GM04503 (cell line): ENCODE data around the gene PRKAG2.

Source experiments
- DNase-seq: peaks from one replicate; pipeline ENCODE4 v3.0.0-alpha.2; 2012; ENCODE audit warnings: low read depth

Gene PRKAG2

DNA sequence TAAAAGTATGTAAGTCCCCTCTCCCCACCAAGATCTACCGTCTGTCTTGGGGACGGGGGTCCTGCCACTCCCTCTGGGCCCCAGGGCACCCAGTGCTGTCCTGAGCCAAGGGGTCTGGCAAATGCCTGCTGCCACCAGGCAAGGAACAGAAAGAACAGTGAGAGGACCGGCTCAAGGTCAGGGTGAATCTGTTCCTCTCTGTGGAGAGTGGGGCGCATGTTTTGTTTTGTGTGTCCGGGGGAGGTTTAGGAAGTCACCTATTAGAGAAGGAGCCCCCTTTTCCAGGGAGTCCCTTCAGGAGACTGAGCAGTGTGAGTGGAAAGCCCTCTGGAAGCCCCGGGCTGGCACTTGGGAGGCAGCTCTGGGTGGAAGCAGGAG lies 198.7 kb downstream of the PRKAG2 start:
- no peak for DNase-seq

DNA sequence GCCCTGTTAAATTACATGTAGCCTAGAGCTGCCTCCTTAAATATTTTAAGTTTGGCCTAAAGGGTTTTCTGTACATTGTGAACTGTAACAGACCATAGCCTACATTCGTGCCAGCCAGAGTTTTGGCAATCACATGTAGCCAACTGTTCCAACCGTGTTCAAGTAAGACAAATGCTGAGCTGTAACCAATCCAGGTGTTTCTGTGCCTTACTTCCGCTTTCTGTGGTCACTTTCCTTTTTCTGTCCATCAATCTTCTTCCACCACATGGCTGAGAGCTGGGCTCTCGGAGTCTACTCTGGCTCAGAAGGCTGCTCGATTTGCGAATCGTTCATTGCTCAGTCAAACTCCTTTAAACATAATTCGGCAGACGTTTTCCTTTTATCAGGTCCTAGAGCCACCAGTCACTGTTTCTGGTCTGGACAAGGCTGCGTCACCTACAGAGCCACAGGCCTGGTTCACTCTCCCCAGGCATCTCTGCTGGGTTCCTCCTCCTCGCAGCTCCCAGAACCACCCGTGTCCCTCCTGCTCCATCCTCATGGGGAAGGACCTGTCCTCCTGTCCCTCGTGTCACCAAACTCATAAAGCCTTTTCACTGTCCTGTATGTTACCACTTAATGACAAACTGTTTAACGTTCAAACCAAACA lies 199.2 kb downstream of the PRKAG2 start:
- DNase-seq: no peak

DNA sequence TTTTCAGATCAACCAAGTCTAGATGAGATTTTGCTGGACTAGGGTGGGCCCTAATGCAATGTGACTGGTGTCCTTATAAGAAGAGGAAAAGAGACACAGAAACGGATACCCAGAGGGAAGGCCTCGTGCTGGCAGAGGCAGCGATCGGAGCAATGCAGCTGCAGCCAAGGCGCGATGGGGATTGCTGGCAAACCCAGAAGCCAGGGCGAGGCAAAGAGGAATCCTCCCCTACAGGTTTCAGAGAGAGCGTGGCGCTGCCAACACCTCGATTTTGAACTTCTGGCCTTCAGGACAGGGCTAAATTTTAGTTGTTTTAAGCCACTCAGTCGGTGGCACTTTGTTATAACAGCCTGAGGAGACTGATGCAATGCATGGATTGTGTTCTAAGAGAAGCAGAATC lies 200.2 kb downstream of the PRKAG2 start:
- no peak for DNase-seq

DNA sequence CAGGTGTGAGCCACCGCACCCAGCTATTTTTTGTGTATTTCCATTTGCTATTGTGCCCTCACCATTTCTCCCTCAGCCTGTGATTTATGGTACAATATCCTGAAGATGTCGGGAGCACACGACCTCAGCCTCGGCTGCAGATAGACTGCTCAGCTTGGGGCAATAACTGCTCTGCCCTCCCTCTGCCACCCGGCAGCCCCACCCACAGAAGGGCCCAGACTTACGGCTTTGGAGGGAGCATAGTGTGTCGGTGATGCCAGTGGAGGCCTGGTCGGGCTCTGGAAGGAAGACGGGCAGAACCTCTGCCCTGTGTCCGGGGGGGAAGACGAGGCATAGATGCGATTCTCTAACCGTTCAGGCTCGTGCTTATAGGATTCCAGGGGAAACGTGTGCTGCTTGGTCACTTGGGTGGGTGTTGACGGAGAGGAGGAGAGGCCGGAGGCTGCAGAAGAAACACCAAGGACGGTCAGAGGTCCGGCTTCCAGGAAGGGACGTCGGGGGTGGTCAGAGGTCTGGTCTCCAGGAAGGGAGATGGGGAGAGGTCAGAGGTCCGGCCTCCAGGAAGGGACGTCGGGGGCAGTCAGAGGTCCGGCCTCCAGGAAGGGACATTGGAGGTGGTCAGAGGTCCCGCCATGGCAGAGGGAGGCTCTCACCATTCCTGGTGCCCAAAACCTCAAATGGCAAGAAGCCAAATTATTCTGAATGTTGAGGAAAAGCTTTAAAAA lies 201.6 kb downstream of the PRKAG2 start:
- DNase-seq: no peak

DNA sequence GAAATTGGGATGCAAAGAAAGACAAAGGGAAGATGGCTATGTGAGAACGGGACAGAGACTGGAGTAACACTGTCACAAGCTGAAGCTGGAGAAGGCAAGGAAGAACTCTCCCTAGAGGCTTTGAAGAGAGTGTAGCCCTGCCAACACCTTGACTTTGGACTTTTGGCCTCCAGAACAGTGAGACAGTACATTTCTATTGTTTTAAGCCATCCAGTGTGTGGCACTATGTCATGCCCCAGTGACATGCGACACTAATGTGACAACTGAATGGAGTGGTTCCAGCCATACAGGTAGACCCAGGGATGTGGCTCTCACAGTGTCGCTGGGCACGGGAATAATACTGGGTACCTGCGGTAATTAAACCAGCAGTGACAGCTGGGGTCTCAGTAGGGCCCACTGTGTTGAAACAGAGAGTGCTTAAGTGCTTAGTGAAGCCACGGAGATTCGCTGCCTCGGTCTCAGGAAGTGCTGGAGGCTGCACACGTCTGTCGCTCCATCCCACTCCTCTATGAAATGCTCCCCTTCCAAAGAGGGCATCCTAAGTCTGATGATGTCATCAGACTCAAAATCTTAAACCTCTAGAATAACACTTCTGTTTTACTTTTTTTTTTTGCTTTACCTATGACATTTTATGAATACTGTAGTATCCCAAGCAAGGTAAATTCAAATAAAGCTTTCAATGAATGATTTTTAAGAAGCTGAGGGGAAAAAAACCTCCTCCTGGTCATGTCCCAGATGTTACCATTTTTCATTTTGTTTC lies 202.6 kb downstream of the PRKAG2 start:
- no peak for DNase-seq

DNA sequence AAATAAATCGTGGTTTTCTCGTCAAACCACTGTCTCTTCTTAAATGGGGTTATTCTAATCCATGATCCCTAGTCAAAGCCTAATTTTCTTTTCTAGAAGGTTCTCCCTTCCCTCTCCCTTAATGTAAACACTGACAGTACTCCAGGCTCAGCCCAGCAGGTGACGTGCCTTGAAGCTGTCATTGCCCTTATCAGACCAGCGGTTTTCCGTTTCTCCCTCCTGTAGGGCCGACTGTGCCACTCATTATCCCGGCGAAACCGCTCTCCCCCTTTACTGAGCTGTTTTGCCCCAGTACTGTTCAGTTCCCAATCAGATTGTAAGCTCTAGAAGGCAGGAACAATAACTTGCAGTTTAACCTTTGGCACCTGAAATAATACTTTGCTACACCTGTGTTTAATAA lies 203.7 kb downstream of the PRKAG2 start:
- DNase-seq: no peak

DNA sequence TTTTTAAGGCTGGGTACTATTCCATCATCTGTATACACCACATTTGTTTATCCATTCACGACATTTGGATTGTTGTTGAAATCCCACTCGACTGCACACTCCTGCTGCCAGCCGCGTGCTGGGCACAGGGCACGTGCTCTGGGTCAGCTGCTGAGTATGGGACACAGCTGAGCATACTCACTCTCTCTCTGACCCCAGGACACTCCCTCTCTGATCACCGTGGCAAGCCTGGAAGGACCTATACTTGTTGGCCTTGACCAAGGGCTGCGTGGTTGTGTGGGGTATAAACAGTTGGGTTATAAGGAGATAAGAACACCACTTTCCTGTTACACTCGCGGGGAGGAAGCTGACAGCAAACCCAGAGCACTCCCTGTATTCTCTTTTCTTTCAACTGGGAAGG lies 204.2 kb downstream of the PRKAG2 start:
- no peak for DNase-seq

DNA sequence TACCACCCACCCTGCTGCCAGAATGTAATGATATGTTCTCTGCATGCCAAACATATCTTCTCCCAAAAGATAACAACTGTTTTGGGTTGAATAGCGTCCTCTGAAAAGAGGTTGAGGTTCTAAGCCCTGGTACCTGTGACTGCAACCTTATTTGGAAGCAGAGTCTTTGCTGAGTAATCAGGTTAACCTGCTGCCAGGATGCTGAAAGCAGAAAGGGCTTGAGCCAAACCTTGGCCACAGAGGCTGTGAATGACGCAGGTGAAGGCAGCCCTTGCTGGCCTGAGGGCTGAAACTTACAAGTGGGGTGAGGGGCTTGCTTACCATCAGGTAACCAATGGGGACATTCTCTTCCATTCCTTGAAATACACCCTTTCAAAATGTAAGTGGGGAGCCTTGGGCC lies 205.4 kb downstream of the PRKAG2 start:
- DNase-seq: no peak

DNA sequence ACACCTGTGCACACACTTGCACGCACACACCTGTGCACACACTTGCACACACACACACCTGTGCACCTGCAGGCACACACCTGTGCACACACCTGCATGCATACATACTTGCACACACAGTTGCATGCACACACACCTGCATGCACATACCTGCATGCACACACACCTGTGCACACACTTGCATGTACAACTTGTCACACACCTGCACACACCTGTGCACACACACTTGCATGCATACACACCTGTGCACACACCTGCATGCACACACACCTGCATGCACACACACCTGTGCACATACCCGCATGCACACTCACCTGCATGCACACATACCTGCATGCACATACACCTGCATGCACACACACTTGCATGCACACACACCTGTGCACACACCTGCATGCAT lies 207.2 kb downstream of the PRKAG2 start:
- no peak for DNase-seq

DNA sequence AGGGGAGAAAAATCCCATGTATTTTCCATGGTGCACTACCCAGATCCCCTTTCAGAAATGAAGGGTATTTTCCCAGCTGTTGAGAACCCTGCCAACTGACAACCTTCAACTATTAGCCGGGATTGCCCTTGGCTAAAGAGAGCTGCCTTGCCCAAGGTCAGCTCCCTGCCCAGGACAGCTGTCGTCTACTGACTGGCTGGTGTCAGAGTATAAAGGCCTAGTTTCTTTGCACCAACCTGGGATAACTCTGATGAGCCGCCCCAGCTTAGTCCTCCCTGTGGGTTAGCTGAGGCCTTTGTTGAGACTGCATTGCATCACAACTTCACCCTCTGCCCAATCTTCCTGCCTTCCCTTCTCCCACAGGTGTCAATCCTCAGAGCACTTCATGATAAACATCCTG lies 210.0 kb downstream of the PRKAG2 start:
- no peak for DNase-seq

DNA sequence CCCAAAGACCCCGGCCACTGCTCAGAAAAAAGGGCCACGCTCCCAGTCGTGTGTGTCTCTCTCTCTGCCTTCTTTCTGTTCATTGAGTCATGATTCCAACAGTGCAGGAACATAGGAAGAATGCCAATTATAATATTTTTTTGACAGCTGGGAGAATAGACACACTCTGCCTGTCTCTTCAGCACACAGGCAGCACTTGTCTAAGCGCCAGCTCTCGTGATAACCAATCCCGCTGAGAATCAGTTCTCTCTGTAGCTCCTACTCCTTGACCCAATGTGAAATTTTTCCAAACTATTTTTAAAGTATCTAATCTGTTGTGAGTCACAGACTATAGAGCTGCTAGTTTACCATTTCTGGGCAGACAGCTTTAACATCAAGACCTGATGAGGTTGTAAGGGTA lies 211.5 kb downstream of the PRKAG2 start:
- no peak for DNase-seq

DNA sequence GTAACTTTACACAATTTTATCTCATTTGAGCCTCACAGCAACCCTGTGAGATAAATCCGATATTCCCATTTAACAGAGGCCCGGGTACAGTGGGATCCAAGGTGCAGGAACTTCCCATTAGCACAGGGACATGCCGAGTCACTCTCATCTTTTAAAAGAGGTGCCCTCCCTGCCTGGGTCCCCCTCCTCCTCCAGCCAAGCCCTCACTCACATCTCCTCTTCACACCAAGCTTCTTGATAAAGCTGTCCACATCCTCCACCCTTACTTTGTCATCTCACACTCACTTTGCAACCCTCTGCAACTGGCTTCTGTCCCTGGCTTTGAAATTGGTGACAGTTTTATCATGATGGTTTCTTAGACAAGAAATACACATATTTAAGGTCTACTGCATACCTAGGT lies 212.6 kb downstream of the PRKAG2 start:
- DNase-seq: no peak

DNA sequence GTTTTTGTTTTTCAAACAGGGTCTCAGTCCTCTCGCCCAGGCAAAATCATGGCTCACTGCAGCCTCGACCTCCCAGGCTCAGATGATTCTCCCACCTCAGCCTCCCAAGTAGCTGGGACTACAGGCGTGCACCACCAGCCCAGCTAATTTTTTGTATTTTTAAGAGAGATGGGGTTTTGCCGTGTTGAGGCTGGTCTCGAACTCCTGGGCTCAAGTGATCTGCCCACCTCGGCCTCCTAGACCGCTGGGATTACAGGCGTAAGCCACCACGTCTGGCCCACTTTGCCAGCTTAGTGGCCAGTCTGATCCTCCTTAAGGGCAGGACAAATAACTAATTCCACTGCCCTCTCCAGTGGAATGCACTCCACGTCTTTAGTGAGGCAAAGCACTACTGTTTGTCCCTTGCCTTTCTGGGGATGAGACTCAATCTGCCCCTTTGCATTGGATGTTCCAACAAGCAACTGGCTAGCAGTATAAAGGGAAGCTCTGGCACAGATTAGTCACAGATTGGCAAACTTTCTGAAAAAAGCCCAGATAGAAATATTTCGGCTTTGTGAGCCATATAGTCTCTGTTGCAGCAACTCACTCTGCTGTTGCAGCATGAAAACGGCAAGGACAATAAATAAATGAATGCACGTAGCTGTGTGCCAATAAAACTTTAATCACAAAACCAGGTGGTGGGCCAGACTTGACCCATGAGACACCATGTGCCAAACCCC lies 213.4 kb downstream of the PRKAG2 start:
- no peak for DNase-seq

DNA sequence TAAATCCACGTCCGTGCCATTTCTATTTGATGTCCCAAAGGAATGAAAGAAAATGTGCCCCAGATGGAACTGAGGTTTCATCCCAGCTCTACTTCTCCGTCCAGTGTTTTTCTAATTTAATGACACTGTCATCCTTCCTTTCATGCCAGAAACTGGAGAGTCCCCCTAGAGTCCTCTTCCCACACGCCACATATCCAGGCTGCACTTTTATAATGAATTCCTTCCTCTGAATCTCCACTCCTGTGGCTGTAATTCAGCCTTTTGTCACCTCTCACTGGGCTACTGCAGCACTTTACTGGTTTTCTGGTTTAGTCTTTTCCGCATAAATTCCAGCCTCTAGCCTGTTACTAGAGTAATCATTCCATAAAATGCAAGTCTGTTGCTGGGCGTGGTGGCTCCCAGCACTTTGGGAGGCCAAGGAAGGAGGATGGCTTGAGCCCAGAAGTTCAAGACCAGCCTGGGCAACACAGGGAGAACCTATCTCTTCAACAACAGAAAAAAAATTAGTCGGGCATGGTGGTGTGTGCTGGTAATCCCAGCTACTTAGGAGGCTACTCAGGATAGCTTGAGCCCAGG lies 214.6 kb downstream of the PRKAG2 start:
- peak; percentile 53 for DNase-seq

DNA sequence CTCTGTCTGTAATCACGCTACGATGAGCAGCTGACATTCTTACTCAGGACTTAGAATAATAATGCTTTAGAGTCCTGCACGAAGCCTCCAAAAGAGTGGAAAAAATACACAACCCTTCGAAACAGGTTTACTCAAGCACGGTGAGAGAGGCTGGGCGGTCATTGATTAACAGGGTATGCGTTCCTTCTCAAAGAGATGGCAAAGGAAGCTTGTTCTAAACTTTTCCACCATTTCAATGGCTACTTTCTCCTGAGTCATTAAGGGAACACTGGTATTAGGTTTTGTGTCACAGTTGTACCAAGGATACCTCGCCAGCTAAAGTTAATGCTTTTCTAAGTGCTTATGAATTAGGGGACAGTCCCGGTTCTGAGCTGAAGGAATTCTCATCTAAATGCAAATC lies 215.3 kb downstream of the PRKAG2 start:
- DNase-seq: no peak

DNA sequence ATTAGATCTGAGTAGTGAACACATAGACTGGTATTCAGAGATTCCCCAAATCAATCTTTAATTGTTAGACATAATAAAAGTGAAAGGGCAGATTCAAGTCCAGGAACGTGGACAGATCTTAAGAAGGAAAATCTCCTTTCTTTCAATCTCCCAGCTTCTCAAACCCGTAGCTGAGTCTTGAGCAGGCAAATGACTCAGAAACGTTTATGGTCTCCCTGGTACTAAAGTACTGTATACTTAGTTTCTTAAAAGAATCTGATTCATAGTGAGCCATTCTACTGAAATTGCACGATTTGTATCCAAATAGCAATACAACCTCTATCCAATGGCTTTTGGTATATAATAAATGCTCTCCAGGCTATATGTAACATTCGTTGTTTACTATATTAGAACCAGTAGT lies 216.8 kb downstream of the PRKAG2 start:
- no peak for DNase-seq

DNA sequence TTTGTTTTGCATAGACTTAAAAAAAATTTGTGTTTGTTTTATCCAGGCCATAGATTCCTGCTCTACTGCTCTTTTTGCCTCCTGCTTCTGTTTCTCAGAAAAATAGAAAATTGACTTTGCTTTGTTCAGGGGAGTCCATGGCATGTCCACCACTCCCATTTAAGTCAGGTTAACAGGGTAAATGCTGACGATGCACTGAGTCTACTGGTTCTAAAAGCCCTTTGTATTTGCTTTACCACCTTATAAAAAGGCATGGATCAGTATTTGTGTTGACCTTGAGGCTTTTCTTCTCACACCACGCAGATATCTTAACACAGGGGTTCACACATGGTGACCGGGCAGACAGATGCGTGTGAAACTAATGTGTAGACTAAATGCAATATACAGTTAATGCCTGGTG lies 217.7 kb downstream of the PRKAG2 start:
- DNase-seq: no peak

DNA sequence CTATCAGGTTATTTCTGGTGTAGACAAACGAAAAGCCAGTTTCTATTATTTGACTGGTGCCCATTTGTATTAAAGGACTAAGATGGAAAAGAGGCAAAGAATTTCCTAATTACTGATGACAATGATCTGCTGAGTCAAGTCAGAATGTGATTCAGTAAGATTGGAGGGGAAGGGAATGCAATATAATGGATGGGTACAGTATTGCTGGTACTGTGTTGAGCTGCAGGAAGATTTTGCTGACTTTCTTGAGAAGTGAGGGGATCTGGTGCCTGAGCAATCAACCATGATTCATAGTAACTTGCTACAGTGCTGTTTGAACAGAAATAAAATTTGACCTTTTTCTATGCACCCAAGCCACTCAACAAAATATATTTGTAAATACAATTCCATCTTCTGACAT lies 218.1 kb downstream of the PRKAG2 start:
- DNase-seq: no peak

DNA sequence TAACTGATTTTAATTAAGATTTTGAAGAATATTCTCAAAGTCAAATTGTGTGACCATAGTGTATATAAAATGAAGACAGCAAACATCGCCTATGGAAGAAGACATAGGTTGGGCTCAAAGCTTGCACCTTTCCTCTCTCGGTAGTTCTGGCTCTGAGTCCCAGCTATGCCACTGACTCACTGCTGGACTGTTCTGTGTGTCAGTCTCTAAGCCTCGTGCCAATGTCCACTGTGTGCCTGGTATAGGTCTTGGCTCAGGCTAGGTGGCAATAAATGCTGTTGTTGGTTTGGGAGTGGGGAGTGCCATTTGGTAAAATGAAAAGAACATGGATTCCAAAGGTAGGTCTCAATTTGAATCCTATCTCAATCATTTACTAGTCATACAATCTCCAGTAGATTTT lies 219.7 kb downstream of the PRKAG2 start:
- DNase-seq: no peak

DNA sequence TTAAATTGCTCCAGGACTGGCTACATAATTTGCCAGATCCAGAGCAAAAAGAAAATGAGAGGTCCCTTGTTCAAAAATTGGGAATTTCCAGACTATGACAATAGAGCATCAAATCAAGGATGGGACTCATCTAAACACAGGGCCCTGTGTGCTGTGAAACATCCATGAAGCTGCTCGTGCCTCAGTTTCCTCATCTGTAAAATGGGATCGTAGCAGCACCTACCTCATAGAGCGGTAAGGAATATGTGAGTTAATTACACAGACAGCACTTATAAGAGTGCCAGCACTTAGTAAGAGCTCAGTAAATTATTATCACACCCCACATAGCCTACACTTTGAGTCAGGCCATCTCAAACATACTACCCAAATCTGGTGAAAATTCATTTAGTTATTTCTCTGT lies 221.4 kb downstream of the PRKAG2 start:
- no peak for DNase-seq

DNA sequence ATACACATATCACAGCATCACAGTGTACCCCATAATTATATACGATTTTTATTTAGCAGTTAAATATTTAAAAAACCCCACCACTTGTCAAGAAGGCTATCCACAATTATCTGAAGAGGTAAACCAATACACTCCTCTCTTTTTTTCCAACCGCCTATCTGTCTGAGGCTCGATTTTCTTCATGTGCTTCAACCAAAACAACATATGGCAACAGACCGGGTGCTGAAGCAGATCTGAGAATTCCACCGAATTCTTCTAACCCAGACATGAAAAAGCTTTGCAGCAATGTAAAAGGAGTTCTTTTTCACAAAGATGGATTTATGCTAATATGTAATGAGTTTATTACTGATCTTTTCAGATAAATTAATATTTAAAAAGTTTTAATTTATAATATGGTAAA lies 224.8 kb downstream of the PRKAG2 start:
- no peak for DNase-seq

DNA sequence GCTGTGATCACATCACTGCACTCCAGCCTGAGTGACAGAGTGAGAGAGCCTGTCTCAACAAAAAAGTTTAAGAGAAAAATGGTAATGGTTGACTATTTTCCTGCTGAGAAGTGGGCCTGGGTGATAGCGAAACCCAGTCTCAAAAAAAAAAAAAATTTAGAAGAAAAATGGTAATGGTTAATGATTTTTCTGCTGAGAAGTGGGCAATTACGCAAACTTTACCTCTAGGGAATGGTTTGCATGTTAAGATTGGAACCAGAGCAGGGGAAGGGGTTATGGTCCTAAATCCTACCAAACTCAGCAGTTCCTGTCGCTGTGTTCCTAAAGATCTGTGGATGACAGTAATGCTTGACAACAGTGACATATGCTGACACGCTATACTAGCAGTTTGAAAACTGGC lies 226.8 kb downstream of the PRKAG2 start:
- no peak for DNase-seq
